A549 (cell line): ENCODE data around the gene LRFN5. TPM values are rescaled to one million over a fixed set of nuclear protein-coding genes. Genes with fewer than 3 reads are reported as not detected.

Experiments
- ATAC-seq, 2 experiments: fragments of 200-7000 bp in 1 of 2; fragments of >200 bp in 1 of 2; cut with Nextera tagmentation in 1 of 2; cut with Tn5 transposase in 1 of 2; 3 replicates each; pipeline versions ENCODE4 v1.8.0 to v1.9.1; 2018 to 2020; ENCODE audit warnings: mild to moderate bottlenecking in 1 of 2, moderate library complexity in 1 of 2
- CTCF ChIA-PET: fragments of 300-600 bp; sonication (Branson Sonifier 250); formaldehyde crosslinking; extraction: SDS; loops from one replicate; lab custom pipeline; 2021; ENCODE audit warnings: antibody characterized with exemption, inconsistent platforms; lab: Yijun Ruan, JAX
- POLR2A ChIA-PET: fragments of 350-600 bp; formaldehyde crosslinking; extraction: SDS; loops from one replicate; lab custom pipeline; 2021; ENCODE audit warnings: antibody characterized with exemption, inconsistent platforms; lab: Yijun Ruan, JAX
- DNase-seq, 2 experiments: peaks; one replicate each; pipeline versions ENCODE4 v3.0.0 to v3.0.0-alpha.2; 2011 to 2016; ENCODE audit warnings: low read depth in 1 of 2, low spot score in 1 of 2
- FAIRE-seq: peaks from 2 replicates; lab custom pipeline; 2011; peaks lifted over from hg19 to GRCh38; lab: Jason Lieb, UNC
- H3K27ac ChIP-seq, 2 experiments: fragments of >200 bp; sonication (Bioruptor Twin); formaldehyde crosslinking; 3 replicates each; pipeline ENCODE4 v1.5.1; 2016 to 2017
- H3K4me1 ChIP-seq: fragments of >200 bp; sonication (Bioruptor Twin); formaldehyde crosslinking; 3 replicates; pipeline ENCODE4 v1.6.1; 2016
- H3K4me2 ChIP-seq: fragments of >200 bp; sonication (Bioruptor Twin); formaldehyde crosslinking; 3 replicates; pipeline ENCODE4 v1.6.1; 2016
- H3K4me3 ChIP-seq: fragments of >200 bp; sonication (Bioruptor Twin); formaldehyde crosslinking; 3 replicates; pipeline ENCODE4 v1.5.1; 2016
- H3K9me3 ChIP-seq: fragments of >200 bp; sonication (Bioruptor Twin); formaldehyde crosslinking; 3 replicates; pipeline ENCODE4 v1.6.1; 2016
- CBX8 ChIP-seq: fragments of 200-600 bp; sonication (generic); IDR thresholded peaks from 2 replicates; pipeline ENCODE4 v1.6.1; 2016
- CEBPB ChIP-seq, 2 experiments: fragments of >200 bp in 1 of 2; sonication (Bioruptor Twin) in 1 of 2; formaldehyde crosslinking in 1 of 2; IDR thresholded peaks; 2 replicates each; pipeline ENCODE4 v1.6.1; 2012 to 2016
- CHD2 ChIP-seq: fragments of 150-350 bp; IDR thresholded peaks from 2 replicates; pipeline ENCODE4 v1.6.1; 2014; ENCODE audit warnings: low read length; ENCODE audit not compliant: partially characterized antibody
- CHD4 ChIP-seq: fragments of 200-600 bp; sonication (generic); IDR thresholded peaks from 2 replicates; pipeline ENCODE4 v1.6.1; 2016; ENCODE audit warnings: antibody characterized with exemption, mild to moderate bottlenecking, borderline replicate concordance
- E2F6 ChIP-seq: IDR thresholded peaks from 2 replicates; pipeline ENCODE4 v1.6.1; 2012; ENCODE audit warnings: low read depth, borderline replicate concordance
- EHF ChIP-seq: fragments of 250-450 bp; sonication (Bioruptor Pico); IDR thresholded peaks from 2 replicates; pipeline ENCODE4 v1.5.0; 2020; ENCODE audit warnings: mild to moderate bottlenecking
- ESRRA ChIP-seq: fragments of 150-350 bp; IDR thresholded peaks from 2 replicates; pipeline ENCODE4 v1.6.1; 2014; ENCODE audit warnings: mild to moderate bottlenecking, low read length, borderline replicate concordance
- FOSB ChIP-seq: fragments of 250-450 bp; sonication (Bioruptor Pico); IDR thresholded peaks from 2 replicates; pipeline ENCODE4 v1.5.0; 2020; ENCODE audit warnings: mild to moderate bottlenecking, moderate library complexity
- FOXS1 ChIP-seq: fragments of 250-450 bp; sonication (Bioruptor Pico); IDR thresholded peaks from 2 replicates; pipeline ENCODE4 v1.5.0; 2020; ENCODE audit warnings: mild to moderate bottlenecking, moderate library complexity
- HOXA7 ChIP-seq: fragments of 250-450 bp; sonication (Bioruptor Pico); IDR thresholded peaks from 2 replicates; pipeline ENCODE4 v1.5.0; 2020; ENCODE audit warnings: mild to moderate bottlenecking, moderate library complexity
- HOXB13 ChIP-seq: fragments of 250-450 bp; sonication (Bioruptor Pico); IDR thresholded peaks from 2 replicates; pipeline ENCODE4 v1.5.0; 2020; ENCODE audit warnings: low read depth, mild to moderate bottlenecking, moderate library complexity
- JUNB ChIP-seq: fragments of >200 bp; sonication (Bioruptor Twin); formaldehyde crosslinking; IDR thresholded peaks from 2 replicates; pipeline ENCODE4 v1.6.1; 2016
- MAZ ChIP-seq: fragments of 150-350 bp; IDR thresholded peaks from 2 replicates; pipeline ENCODE4 v1.6.1; 2014; ENCODE audit warnings: antibody characterized with exemption, low read depth, low read length, borderline replicate concordance
- NFE2L2 ChIP-seq: fragments of 150-350 bp; conservative IDR thresholded peaks from 2 replicates; pipeline ENCODE4 v1.6.1; 2014; ENCODE audit warnings: low read length
- NPAS2 ChIP-seq: fragments of 250-450 bp; sonication (Bioruptor Pico); IDR thresholded peaks from 2 replicates; pipeline ENCODE4 v1.8.0; 2022; ENCODE audit warnings: mild to moderate bottlenecking, moderate library complexity, borderline replicate concordance
- NR3C1 ChIP-seq: fragments of >200 bp; sonication (Bioruptor Twin); formaldehyde crosslinking; IDR thresholded peaks from 3 replicates; pipeline ENCODE4 v1.6.1; 2017
- POLR2A ChIP-seq: IDR thresholded peaks from 2 replicates; pipeline ENCODE4 v1.6.1; 2012; ENCODE audit warnings: mild to moderate bottlenecking, low read length
- RARB ChIP-seq: fragments of 250-450 bp; sonication (Bioruptor Pico); IDR thresholded peaks from 2 replicates; pipeline ENCODE4 v1.8.0; 2021; ENCODE audit warnings: mild to moderate bottlenecking, moderate library complexity
- RFX5 ChIP-seq: fragments of 450-650 bp; IDR thresholded peaks from 2 replicates; pipeline ENCODE4 v1.7.1; 2014; ENCODE audit warnings: antibody characterized with exemption, mild to moderate bottlenecking, moderate library complexity
- SREBF2 ChIP-seq: fragments of 450-650 bp; IDR thresholded peaks from 2 replicates; pipeline ENCODE4 v1.6.1; 2014; ENCODE audit warnings: mild to moderate bottlenecking, moderate library complexity
- TP53 ChIP-seq: fragments of 250-450 bp; sonication (Bioruptor Pico); IDR thresholded peaks from 2 replicates; pipeline ENCODE4 v1.5.0; 2021; ENCODE audit warnings: mild to moderate bottlenecking, moderate library complexity
- ZFP36 ChIP-seq: fragments of 450-650 bp; IDR thresholded peaks from 2 replicates; pipeline ENCODE4 v1.6.1; 2014; ENCODE audit warnings: borderline replicate concordance; ENCODE audit not compliant: partially characterized antibody
- WGBS: methylation state at CpG from one replicate; pipeline ENCODE4 v1.1.6; 2017; ENCODE audit errors: missing lambda C conversion rate; 5-methylcytosine and 5-hydroxymethylcytosine counted together
- polyA plus RNA-seq, 4 experiments: library from polyadenylated mRNA; depleted of rRNA in 3 of 4; stranded (reverse); fragments of >200 nt; fragmentation: RNase III in 1 of 4; extraction: RNeasy Plus Mini Kit Qiagen cat#74134 plus additional on column Dnase treatment in 1 of 4; gene quantifications; 2 replicates in 3 of 4; 3 replicates in 1 of 4; pipeline ENCODE4 v1.2.3, GENCODE V29; 2011 to 2017
- TF ChIP-seq, protein P1 (sequence below): IDR thresholded peaks from 2 replicates; pipeline ENCODE4 v1.6.1; 2012
- TF ChIP-seq, protein P2 (sequence below): fragments of >200 bp; sonication (Bioruptor Twin); formaldehyde crosslinking; IDR thresholded peaks from 2 replicates; pipeline ENCODE4 v1.6.1; 2016
- TF ChIP-seq, protein P3 (sequence below): fragments of 200-600 bp; sonication (generic); IDR thresholded peaks from 2 replicates; pipeline ENCODE4 v1.6.1; 2016; ENCODE audit warnings: antibody characterized with exemption, mild to moderate bottlenecking, moderate library complexity
- TF ChIP-seq, protein P4 (sequence below): fragments of 450-650 bp; IDR thresholded peaks from 2 replicates; pipeline ENCODE4 v1.6.1; 2014; ENCODE audit warnings: antibody characterized with exemption

Gene LRFN5
- polyA plus RNA-seq, 2 of the 4 experiments (the other 2 are of a cell fraction): not detected

- H3K9me3 ChIP-seq: no peaks in the 10 kb centered on the region
- no peak for TF ChIP-seq EHF (CRISPR knock-in tag)
- TF ChIP-seq, protein P1, sequence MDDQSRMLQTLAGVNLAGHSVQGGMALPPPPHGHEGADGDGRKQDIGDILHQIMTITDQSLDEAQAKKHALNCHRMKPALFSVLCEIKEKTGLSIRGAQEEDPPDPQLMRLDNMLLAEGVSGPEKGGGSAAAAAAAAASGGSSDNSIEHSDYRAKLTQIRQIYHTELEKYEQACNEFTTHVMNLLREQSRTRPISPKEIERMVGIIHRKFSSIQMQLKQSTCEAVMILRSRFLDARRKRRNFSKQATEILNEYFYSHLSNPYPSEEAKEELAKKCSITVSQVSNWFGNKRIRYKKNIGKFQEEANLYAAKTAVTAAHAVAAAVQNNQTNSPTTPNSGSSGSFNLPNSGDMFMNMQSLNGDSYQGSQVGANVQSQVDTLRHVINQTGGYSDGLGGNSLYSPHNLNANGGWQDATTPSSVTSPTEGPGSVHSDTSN: no peak
- no peak for TF ChIP-seq RARB (CRISPR knock-in tag)
- no peak for TF ChIP-seq RFX5
- TF ChIP-seq ZFP36: no peak
- TF ChIP-seq E2F6: no peak
- TF ChIP-seq, protein P2, sequence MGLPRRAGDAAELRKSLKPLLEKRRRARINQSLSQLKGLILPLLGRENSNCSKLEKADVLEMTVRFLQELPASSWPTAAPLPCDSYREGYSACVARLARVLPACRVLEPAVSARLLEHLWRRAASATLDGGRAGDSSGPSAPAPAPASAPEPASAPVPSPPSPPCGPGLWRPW: no peak
- TF ChIP-seq NPAS2 (CRISPR knock-in tag): no peak
- TF ChIP-seq CBX8: no peak
- TF ChIP-seq CHD4: no peak
- TF ChIP-seq POLR2A: no peak
- TF ChIP-seq CEBPB (IDR thresholded peaks at IDR 0.05): no peak
- TF ChIP-seq NFE2L2: no peak
- TF ChIP-seq, protein P3, sequence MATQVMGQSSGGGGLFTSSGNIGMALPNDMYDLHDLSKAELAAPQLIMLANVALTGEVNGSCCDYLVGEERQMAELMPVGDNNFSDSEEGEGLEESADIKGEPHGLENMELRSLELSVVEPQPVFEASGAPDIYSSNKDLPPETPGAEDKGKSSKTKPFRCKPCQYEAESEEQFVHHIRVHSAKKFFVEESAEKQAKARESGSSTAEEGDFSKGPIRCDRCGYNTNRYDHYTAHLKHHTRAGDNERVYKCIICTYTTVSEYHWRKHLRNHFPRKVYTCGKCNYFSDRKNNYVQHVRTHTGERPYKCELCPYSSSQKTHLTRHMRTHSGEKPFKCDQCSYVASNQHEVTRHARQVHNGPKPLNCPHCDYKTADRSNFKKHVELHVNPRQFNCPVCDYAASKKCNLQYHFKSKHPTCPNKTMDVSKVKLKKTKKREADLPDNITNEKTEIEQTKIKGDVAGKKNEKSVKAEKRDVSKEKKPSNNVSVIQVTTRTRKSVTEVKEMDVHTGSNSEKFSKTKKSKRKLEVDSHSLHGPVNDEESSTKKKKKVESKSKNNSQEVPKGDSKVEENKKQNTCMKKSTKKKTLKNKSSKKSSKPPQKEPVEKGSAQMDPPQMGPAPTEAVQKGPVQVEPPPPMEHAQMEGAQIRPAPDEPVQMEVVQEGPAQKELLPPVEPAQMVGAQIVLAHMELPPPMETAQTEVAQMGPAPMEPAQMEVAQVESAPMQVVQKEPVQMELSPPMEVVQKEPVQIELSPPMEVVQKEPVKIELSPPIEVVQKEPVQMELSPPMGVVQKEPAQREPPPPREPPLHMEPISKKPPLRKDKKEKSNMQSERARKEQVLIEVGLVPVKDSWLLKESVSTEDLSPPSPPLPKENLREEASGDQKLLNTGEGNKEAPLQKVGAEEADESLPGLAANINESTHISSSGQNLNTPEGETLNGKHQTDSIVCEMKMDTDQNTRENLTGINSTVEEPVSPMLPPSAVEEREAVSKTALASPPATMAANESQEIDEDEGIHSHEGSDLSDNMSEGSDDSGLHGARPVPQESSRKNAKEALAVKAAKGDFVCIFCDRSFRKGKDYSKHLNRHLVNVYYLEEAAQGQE: no peak
- TF ChIP-seq FOXS1: no peak
- no peak for TF ChIP-seq SREBF2
- TF ChIP-seq JUNB: no peak
- POLR2A ChIA-PET: no interaction called here
- CTCF ChIA-PET: no interaction called here
- H3K4me2 ChIP-seq: no peak overlapping the region
- FAIRE-seq (no peak), ATAC-seq (no peak), DNase-seq (no peak)
- WGBS: 12% methylated on average over 2 of the region's 2 CpGs
- no peaks in the 10 kb centered on the region for H3K4me1 ChIP-seq
- no peak overlapping the region for H3K27ac ChIP-seq
- no peak overlapping the region for H3K4me3 ChIP-seq
These were observed 252.7 kb downstream of the LRFN5 start for GRCh38 chr14:41859336-41859735.

DNA sequence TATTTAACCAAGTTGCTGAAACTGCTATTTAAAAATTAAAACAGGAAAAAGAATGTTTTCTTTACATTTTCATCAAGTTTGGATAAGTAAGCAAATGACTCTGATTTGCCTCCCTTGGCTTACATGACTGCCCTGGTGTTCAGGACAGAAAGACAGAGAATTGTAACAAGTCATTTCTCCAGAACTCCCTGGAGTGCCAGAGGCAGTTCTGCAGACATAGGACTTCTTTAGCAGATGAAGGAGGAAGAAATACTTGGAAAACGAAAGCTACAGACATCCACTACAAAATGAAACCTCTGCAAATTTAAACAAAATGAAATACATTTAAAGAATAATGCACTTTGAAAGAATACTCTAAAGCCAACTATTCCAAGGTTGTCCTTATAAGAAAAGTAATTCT, 253.9 kb downstream of the LRFN5 start:
- Histone ChIP-seq H3K4me2 (no peak overlapping the region), H3K4me1 (no peaks in the 10 kb centered on the region), H3K4me3 (no peak overlapping the region), H3K9me3 (no peaks in the 10 kb centered on the region), H3K27ac (no peak overlapping the region)
- ChIA-PET POLR2A (no interaction called here), CTCF (no interaction called here)
- no peak for TF ChIP-seq FOXS1
- TF ChIP-seq HOXA7: no peak
- TF ChIP-seq TP53 (CRISPR knock-in tag): no peak
- TF ChIP-seq NPAS2 (CRISPR knock-in tag): no peak
- no peak for TF ChIP-seq MAZ
- no peak for TF ChIP-seq JUNB
- TF ChIP-seq NR3C1: no peak
- TF ChIP-seq CHD4: no peak
- no peak for TF ChIP-seq ESRRA
- TF ChIP-seq FOSB (CRISPR knock-in tag): no peak
- TF ChIP-seq EHF (CRISPR knock-in tag): no peak
- TF ChIP-seq NFE2L2: no peak
- no peak for TF ChIP-seq CHD2
- TF ChIP-seq HOXB13 (CRISPR knock-in tag): no peak
- TF ChIP-seq, protein P4, sequence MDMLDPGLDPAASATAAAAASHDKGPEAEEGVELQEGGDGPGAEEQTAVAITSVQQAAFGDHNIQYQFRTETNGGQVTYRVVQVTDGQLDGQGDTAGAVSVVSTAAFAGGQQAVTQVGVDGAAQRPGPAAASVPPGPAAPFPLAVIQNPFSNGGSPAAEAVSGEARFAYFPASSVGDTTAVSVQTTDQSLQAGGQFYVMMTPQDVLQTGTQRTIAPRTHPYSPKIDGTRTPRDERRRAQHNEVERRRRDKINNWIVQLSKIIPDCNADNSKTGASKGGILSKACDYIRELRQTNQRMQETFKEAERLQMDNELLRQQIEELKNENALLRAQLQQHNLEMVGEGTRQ: no peak
- TF ChIP-seq SREBF2: no peak
- TF ChIP-seq, protein P1: no peak
- TF ChIP-seq, protein P3: no peak
- DNase-seq: no peak
- FAIRE-seq: no peak
- WGBS: 7% methylated on average over 1 of the region's 1 CpG
- no peak for ATAC-seq
